Measurements from ENCODE around the gene LAMB3. TPM values are rescaled to one million over a fixed set of nuclear protein-coding genes. Genes with fewer than 3 reads are reported as not detected.

Gene LAMB3
- total and polyA plus RNA-seq, 10 of the 15 experiments (the other 5 are each of a cell fraction or from before 2014, with no cell fraction given) = 0.04 to 1.8 (median 0.10) TPM; not detected in 1

DNA sequence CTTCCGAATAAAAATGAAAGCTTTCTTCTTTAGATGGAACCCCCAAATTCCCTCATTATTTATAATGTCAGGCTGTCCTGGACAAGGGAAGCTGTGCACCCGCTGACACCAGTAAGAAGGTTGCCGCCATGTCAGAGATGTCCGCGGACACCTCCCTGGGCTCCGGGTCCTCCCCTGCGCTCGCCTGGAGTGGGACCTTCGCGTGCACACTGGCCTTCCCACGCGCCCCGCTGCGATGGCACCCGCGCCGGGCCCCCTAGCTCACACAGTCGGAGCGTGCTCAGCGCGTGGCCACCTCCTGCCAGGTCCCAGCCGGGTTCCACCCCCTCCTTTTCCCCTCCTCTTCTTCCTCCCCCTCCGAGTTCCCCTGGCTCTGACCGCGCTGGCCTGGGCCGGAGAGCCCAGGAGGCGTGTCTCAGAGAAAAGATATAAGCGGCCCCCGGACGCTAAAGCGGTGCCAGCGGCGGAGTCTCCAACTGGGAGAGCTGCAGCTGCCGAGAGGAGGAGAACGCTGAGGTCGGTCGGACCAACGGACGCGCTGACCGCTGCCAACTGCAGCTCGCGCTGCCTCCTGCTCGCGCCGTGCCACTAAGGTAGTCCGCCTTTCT, 22.8 kb upstream of the LAMB3 start, which contains the start of gene G0S2:
Gene G0S2 (plus strand): TSS at position 456 of the 608 bp plus-strand sequence. CDS start 273 bp downstream, outside the sequence.
- peak within 1 kb of the TSS; percentile 70 for H3K4me2 ChIP-seq (ENCODE audit: control insufficient read depth, insufficient read depth)
- peaks cover 18% of the 10 kb centered on the region for H3K4me1 ChIP-seq (ENCODE audit: control insufficient read depth, insufficient read depth, low read length)
- ChIA-PET POLR2A (interaction anchor here (0.8 to 6.2 kb wide), 13 partner anchors 10 to 94 kb away, joined by 3 to 95 read pairs (median 6); partner anchors contain the start of genes LAMB3 and TRAF3IP3), RAD21 (ENCODE audit: unreplicated experiment) (interaction anchor here (0.7 to 7.1 kb wide), 12 partner anchors 9 to 94 kb away, joined by 3 to 195 read pairs (median 4); partner anchors contain the start of gene LAMB3), SMC1A (ENCODE audit: uncharacterized antibody, unreplicated experiment) (interaction anchor here (0.7 to 10.1 kb wide), 13 partner anchors 10 to 113 kb away, joined by 3 to 261 read pairs (median 6); partner anchors contain the start of genes HSD11B1 and LAMB3), CTCF (interaction anchor here (0.6 to 6.0 kb wide), 18 partner anchors 10 to 148 kb away, joined by 3 to 58 read pairs (median 4); partner anchors contain the start of genes LAMB3 and TRAF3IP3)
- 10% methylated on average over 41 of the region's 47 CpGs for WGBS (ENCODE audit: insufficient coverage, insufficient replicate concordance, low lambda C conversion rate, missing lambda C conversion rate)
- FAIRE-seq = no peak
- no TSS peak for BruUV-seq (replicated peaks)
- H4K20me1 ChIP-seq (ENCODE audit: control insufficient read depth, insufficient read depth) = no peaks in the 10 kb centered on the region; the same call in 1 of the 2 replicates
- no peak for DNase-seq (ENCODE audit: low read depth, low spot score)
- in situ Hi-C loops (cut with MboI) = no loop called here
- H3K27ac ChIP-seq (ENCODE audit: control insufficient read depth, insufficient read depth) = no peak within 1 kb of the TSS
- H3K27me3 ChIP-seq (replicated peaks in 1 of 2; ENCODE audit: control insufficient read depth in 2 of 2, insufficient read depth in 2 of 2, low read length in 1 of 2) = peaks cover 0 to 3% of the 10 kb centered on the region in 2 experiments; a peak in 3 of 4 replicates
- ATAC-seq = peak; percentile 55
- H3K4me3 ChIP-seq = no peak within 1 kb of the TSS
- no peaks in the 10 kb centered on the region for H3K9me3 ChIP-seq (replicated peaks; ENCODE audit: control insufficient read depth, insufficient read depth, low read length)
- intact Hi-C loops (cut with micrococcal nuclease; ENCODE audit: unreplicated experiment) = loop anchor here (10.0 kb wide), 1 partner anchor 1850 kb away; no protein-coding TSS in a partner anchor
- H3K9ac ChIP-seq (ENCODE audit: control insufficient read depth, insufficient read depth, low read length) = no peak within 1 kb of the TSS
- no peaks in the 10 kb centered on the region for H3K79me2 ChIP-seq (ENCODE audit: control insufficient read depth, insufficient read depth, low read length)
- H2AFZ ChIP-seq (ENCODE audit: control insufficient read depth, low read depth, low read length) = peak within 1 kb of the TSS; percentile 33; the same call in 1 of the 2 replicates
- H3K36me3 ChIP-seq (ENCODE audit: control insufficient read depth in 2 of 2, insufficient read depth in 2 of 2, low read length in 1 of 2) = no peaks in the 10 kb centered on the region
- TF ChIP-seq, protein P1, sequence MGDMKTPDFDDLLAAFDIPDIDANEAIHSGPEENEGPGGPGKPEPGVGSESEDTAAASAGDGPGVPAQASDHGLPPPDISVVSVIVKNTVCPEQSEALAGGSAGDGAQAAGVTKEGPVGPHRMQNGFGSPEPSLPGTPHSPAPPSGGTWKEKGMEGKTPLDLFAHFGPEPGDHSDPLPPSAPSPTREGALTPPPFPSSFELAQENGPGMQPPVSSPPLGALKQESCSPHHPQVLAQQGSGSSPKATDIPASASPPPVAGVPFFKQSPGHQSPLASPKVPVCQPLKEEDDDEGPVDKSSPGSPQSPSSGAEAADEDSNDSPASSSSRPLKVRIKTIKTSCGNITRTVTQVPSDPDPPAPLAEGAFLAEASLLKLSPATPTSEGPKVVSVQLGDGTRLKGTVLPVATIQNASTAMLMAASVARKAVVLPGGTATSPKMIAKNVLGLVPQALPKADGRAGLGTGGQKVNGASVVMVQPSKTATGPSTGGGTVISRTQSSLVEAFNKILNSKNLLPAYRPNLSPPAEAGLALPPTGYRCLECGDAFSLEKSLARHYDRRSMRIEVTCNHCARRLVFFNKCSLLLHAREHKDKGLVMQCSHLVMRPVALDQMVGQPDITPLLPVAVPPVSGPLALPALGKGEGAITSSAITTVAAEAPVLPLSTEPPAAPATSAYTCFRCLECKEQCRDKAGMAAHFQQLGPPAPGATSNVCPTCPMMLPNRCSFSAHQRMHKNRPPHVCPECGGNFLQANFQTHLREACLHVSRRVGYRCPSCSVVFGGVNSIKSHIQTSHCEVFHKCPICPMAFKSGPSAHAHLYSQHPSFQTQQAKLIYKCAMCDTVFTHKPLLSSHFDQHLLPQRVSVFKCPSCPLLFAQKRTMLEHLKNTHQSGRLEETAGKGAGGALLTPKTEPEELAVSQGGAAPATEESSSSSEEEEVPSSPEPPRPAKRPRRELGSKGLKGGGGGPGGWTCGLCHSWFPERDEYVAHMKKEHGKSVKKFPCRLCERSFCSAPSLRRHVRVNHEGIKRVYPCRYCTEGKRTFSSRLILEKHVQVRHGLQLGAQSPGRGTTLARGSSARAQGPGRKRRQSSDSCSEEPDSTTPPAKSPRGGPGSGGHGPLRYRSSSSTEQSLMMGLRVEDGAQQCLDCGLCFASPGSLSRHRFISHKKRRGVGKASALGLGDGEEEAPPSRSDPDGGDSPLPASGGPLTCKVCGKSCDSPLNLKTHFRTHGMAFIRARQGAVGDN (IDR thresholded peaks at IDR 0.05) = peak; percentile 90
- TF ChIP-seq IKZF2 (IDR thresholded peaks at IDR 0.05) = peak; percentile 6 to 10; a peak in 1 of 4 replicates
- no peak for TF ChIP-seq SREBF2 (IDR thresholded peaks at IDR 0.05; ENCODE audit: low read length)
- TF ChIP-seq BHLHE40 (IDR thresholded peaks at IDR 0.05; ENCODE audit: borderline replicate concordance in 1 of 2, low read depth in 2 of 2, low read length in 1 of 2) = peak; percentile 57 to 85; a peak in 3 of 4 replicates
- 0 out of 2 replicates have a peak, but pooled peaks have one; percentile 17 for TF ChIP-seq MXI1 (IDR thresholded peaks at IDR 0.05; ENCODE audit: low read depth, low read length)
- TF ChIP-seq, protein P2, sequence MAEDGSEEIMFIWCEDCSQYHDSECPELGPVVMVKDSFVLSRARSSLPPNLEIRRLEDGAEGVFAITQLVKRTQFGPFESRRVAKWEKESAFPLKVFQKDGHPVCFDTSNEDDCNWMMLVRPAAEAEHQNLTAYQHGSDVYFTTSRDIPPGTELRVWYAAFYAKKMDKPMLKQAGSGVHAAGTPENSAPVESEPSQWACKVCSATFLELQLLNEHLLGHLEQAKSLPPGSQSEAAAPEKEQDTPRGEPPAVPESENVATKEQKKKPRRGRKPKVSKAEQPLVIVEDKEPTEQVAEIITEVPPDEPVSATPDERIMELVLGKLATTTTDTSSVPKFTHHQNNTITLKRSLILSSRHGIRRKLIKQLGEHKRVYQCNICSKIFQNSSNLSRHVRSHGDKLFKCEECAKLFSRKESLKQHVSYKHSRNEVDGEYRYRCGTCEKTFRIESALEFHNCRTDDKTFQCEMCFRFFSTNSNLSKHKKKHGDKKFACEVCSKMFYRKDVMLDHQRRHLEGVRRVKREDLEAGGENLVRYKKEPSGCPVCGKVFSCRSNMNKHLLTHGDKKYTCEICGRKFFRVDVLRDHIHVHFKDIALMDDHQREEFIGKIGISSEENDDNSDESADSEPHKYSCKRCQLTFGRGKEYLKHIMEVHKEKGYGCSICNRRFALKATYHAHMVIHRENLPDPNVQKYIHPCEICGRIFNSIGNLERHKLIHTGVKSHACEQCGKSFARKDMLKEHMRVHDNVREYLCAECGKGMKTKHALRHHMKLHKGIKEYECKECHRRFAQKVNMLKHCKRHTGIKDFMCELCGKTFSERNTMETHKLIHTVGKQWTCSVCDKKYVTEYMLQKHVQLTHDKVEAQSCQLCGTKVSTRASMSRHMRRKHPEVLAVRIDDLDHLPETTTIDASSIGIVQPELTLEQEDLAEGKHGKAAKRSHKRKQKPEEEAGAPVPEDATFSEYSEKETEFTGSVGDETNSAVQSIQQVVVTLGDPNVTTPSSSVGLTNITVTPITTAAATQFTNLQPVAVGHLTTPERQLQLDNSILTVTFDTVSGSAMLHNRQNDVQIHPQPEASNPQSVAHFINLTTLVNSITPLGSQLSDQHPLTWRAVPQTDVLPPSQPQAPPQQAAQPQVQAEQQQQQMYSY (CRISPR knock-in tag; IDR thresholded peaks at IDR 0.05) = no peak
- no peak for TF ChIP-seq BCL11A (IDR thresholded peaks at IDR 0.05; ENCODE audit: low read depth, low read length)
- TF ChIP-seq, protein P3, sequence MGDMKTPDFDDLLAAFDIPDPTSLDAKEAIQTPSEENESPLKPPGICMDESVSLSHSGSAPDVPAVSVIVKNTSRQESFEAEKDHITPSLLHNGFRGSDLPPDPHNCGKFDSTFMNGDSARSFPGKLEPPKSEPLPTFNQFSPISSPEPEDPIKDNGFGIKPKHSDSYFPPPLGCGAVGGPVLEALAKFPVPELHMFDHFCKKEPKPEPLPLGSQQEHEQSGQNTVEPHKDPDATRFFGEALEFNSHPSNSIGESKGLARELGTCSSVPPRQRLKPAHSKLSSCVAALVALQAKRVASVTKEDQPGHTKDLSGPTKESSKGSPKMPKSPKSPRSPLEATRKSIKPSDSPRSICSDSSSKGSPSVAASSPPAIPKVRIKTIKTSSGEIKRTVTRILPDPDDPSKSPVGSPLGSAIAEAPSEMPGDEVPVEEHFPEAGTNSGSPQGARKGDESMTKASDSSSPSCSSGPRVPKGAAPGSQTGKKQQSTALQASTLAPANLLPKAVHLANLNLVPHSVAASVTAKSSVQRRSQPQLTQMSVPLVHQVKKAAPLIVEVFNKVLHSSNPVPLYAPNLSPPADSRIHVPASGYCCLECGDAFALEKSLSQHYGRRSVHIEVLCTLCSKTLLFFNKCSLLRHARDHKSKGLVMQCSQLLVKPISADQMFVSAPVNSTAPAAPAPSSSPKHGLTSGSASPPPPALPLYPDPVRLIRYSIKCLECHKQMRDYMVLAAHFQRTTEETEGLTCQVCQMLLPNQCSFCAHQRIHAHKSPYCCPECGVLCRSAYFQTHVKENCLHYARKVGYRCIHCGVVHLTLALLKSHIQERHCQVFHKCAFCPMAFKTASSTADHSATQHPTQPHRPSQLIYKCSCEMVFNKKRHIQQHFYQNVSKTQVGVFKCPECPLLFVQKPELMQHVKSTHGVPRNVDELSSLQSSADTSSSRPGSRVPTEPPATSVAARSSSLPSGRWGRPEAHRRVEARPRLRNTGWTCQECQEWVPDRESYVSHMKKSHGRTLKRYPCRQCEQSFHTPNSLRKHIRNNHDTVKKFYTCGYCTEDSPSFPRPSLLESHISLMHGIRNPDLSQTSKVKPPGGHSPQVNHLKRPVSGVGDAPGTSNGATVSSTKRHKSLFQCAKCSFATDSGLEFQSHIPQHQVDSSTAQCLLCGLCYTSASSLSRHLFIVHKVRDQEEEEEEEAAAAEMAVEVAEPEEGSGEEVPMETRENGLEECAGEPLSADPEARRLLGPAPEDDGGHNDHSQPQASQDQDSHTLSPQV (IDR thresholded peaks at IDR 0.05) = peak; percentile 8; the same call in 1 of the 2 replicates
- peak; percentile 35; the same call in 1 of the 2 replicates for TF ChIP-seq DPF2 (IDR thresholded peaks at IDR 0.05)
